ENCODE data around the gene KIF15.

- TF ChIP-seq POLR2A (IDR thresholded peaks at IDR 0.05) (no peak), CTCF (IDR thresholded peaks at IDR 0.05) (no peak), EP300 (IDR thresholded peaks at IDR 0.05; ENCODE audit: low read depth) (no peak), POLR2AphosphoS5 (IDR thresholded peaks at IDR 0.05) (no peak)
Measured at GRCh38 chr3:44875596-44875995, 114.0 kb downstream of the KIF15 start.
